Measurements from ENCODE around the gene SLC7A5. TPM values are rescaled to one million over a fixed set of nuclear protein-coding genes. Genes with fewer than 3 reads are reported as not detected.

Gene SLC7A5
- total and polyA plus RNA-seq, 2 of the 13 experiments (the other 11 are each of a cell fraction or from before 2014, with no cell fraction given), result 79.6 to 155 TPM

DNA sequence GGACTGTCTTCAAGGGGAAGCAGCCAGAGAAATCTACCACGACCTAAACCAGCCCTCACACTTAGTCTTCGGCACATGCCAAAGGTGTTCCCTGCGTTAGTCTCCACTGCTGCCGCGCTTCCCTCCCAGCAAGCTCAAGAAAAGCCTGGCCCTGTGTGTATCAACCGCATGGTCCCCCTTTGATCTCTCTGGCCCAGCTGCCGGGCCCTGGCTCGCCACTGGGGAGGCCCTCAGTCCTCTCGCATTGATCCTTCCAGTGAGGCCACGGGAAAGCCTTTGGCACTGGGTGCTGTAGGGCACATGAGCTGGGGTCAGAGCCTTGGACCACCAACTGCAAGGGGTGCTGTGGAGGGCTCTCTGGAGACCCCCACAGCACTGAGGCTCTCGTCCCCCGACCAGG is 74.0 kb downstream of the SLC7A5 start:
- in situ Hi-C loops (cut with HindIII; ENCODE audit: extremely low pct_ligation_motif_present, low pct_unique_long_range_greater_than_20kb) (no loop called here), intact Hi-C loops (cut with micrococcal nuclease; ENCODE audit: unreplicated experiment) (no loop called here)
- H3K4me1 ChIP-seq (ENCODE audit: insufficient read depth, low read length), result peaks cover 49% of the 10 kb centered on the region
- ATAC-seq (no peak), DNase-seq (ENCODE audit: low spot score) (no peak), FAIRE-seq (no peak)
- no peak overlapping the region for H3K4me3 ChIP-seq (replicated peaks in 1 of 3; ENCODE audit: insufficient read depth in 1 of 3, low read depth in 2 of 3, low read length in 3 of 3)
- no TSS peak for BruUV-seq (replicated peaks)
- no peaks in the 10 kb centered on the region for H3K79me2 ChIP-seq (ENCODE audit: insufficient read depth, low read length)
- H3K4me2 ChIP-seq (ENCODE audit: low read depth, low read length), result no peak overlapping the region
- no peak overlapping the region for H3K27ac ChIP-seq (ENCODE audit: extremely low read length, insufficient read depth, low read length)
- no peak for TF ChIP-seq ZNF431 (CRISPR knock-in tag; IDR thresholded peaks at IDR 0.05; ENCODE audit: borderline replicate concordance, low read depth)
- no peak for TF ChIP-seq FOXA1 (IDR thresholded peaks at IDR 0.05)
- TF ChIP-seq FOXA1 (CRISPR knock-in tag; IDR thresholded peaks at IDR 0.05), result no peak
- TF ChIP-seq, protein P1, sequence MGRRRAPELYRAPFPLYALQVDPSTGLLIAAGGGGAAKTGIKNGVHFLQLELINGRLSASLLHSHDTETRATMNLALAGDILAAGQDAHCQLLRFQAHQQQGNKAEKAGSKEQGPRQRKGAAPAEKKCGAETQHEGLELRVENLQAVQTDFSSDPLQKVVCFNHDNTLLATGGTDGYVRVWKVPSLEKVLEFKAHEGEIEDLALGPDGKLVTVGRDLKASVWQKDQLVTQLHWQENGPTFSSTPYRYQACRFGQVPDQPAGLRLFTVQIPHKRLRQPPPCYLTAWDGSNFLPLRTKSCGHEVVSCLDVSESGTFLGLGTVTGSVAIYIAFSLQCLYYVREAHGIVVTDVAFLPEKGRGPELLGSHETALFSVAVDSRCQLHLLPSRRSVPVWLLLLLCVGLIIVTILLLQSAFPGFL (CRISPR knock-in tag; IDR thresholded peaks at IDR 0.05), result no peak
- TF ChIP-seq FOXA3 (CRISPR knock-in tag; IDR thresholded peaks at IDR 0.05), result no peak
- TF ChIP-seq FOXO1 (CRISPR knock-in tag; IDR thresholded peaks at IDR 0.05), result no peak
- TF ChIP-seq, protein P2, sequence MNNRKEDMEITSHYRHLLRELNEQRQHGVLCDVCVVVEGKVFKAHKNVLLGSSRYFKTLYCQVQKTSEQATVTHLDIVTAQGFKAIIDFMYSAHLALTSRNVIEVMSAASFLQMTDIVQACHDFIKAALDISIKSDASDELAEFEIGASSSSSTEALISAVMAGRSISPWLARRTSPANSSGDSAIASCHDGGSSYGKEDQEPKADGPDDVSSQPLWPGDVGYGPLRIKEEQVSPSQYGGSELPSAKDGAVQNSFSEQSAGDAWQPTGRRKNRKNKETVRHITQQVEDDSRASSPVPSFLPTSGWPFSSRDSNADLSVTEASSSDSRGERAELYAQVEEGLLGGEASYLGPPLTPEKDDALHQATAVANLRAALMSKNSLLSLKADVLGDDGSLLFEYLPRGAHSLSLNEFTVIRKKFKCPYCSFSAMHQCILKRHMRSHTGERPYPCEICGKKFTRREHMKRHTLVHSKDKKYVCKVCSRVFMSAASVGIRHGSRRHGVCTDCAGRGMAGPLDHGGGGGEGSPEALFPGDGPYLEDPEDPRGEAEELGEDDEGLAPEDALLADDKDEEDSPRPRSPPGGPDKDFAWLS (CRISPR knock-in tag; IDR thresholded peaks at IDR 0.05; ENCODE audit: borderline replicate concordance), result no peak
- TF ChIP-seq, protein P3, sequence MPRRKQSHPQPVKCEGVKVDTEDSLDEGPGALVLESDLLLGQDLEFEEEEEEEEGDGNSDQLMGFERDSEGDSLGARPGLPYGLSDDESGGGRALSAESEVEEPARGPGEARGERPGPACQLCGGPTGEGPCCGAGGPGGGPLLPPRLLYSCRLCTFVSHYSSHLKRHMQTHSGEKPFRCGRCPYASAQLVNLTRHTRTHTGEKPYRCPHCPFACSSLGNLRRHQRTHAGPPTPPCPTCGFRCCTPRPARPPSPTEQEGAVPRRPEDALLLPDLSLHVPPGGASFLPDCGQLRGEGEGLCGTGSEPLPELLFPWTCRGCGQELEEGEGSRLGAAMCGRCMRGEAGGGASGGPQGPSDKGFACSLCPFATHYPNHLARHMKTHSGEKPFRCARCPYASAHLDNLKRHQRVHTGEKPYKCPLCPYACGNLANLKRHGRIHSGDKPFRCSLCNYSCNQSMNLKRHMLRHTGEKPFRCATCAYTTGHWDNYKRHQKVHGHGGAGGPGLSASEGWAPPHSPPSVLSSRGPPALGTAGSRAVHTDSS (CRISPR knock-in tag; conservative IDR thresholded peaks at IDR 0.05), result no peak
- TF ChIP-seq FOSL1 (CRISPR knock-in tag; IDR thresholded peaks at IDR 0.05; ENCODE audit: borderline replicate concordance), result no peak
- H3K9me3 ChIP-seq (ENCODE audit: low read length), result no peaks in the 10 kb centered on the region
- no CpG with 5 or more reads among the region's 12 CpGs for WGBS (ENCODE audit: low lambda C conversion rate)
- no peak overlapping the region for H2AFZ ChIP-seq (ENCODE audit: low read length)
- no peak overlapping the region for H3K9ac ChIP-seq (ENCODE audit: insufficient read depth, low read depth, low read length)
- CTCF ChIA-PET (ENCODE audit: low intra/inter-chr PET ratio, low total read pairs), result no interaction called here
- no peaks in the 10 kb centered on the region for H3K27me3 ChIP-seq (ENCODE audit: control insufficient read depth in 1 of 2, insufficient read depth in 2 of 2, low read length in 2 of 2)
- POLR2A ChIA-PET, result no interaction called here
- no peaks in the 10 kb centered on the region for H3K36me3 ChIP-seq (replicated peaks in 1 of 2; ENCODE audit: control insufficient read depth in 1 of 2, insufficient read depth in 2 of 2, low read length in 2 of 2)
- no peaks in the 10 kb centered on the region for H4K20me1 ChIP-seq (ENCODE audit: insufficient read depth, low read length)
